ENCODE measurements around the gene MRC2.

GRCh38 chr17:62706598-62707424 is 79.3 kb downstream of the MRC2 start:
- TF ChIP-seq, protein P1, sequence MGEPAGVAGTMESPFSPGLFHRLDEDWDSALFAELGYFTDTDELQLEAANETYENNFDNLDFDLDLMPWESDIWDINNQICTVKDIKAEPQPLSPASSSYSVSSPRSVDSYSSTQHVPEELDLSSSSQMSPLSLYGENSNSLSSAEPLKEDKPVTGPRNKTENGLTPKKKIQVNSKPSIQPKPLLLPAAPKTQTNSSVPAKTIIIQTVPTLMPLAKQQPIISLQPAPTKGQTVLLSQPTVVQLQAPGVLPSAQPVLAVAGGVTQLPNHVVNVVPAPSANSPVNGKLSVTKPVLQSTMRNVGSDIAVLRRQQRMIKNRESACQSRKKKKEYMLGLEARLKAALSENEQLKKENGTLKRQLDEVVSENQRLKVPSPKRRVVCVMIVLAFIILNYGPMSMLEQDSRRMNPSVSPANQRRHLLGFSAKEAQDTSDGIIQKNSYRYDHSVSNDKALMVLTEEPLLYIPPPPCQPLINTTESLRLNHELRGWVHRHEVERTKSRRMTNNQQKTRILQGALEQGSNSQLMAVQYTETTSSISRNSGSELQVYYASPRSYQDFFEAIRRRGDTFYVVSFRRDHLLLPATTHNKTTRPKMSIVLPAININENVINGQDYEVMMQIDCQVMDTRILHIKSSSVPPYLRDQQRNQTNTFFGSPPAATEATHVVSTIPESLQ (CRISPR knock-in tag; conservative IDR thresholded peaks at IDR 0.05), result no peak
- TF ChIP-seq RBFOX2 (IDR thresholded peaks at IDR 0.05; ENCODE audit: low read depth, low read length), result no peak

All from HepG2 (cell line).